Measurements from ENCODE around the gene FLNC.
A peak's percentile ranks its signal among the peaks of the same experiment; 100 is the strongest.

The FLNC gene

GRCh38 chr7:128862571-128863432 is 32.6 kb downstream of the FLNC start, which contains the start of gene ATP6V1F:
Gene ATP6V1F, plus strand, starts transcription at chr7:128862856. Its CDS starts 49 bp downstream, at chr7:128862905.
- no peak for TF ChIP-seq CTCF (IDR thresholded peaks at IDR 0.05; ENCODE audit: low read depth, low read length, missing control alignments)
- H3K4me3 ChIP-seq (replicated peaks; ENCODE audit: low read depth, low read length), result peak within 1 kb of the TSS; percentile 98
- DNase-seq (ENCODE audit: extremely low read depth, low read depth), result peak; percentile 96

- DNase-seq (ENCODE audit: extremely low read depth, low read depth), result no peak
- peak; percentile 54 for TF ChIP-seq CTCF (IDR thresholded peaks at IDR 0.05; ENCODE audit: low read depth, low read length, missing control alignments)
- peak overlapping the region; percentile 98 for H3K4me3 ChIP-seq (replicated peaks; ENCODE audit: low read depth, low read length)
These were observed 33.3 kb downstream of the FLNC start for GRCh38 chr7:128863433-128863989.

- no peak for TF ChIP-seq CTCF (IDR thresholded peaks at IDR 0.05; ENCODE audit: low read depth, low read length, missing control alignments)
- H3K4me3 ChIP-seq (replicated peaks; ENCODE audit: low read depth, low read length), result no peak overlapping the region
- no peak for DNase-seq (ENCODE audit: extremely low read depth, low read depth)
These were observed 35.1 kb downstream of the FLNC start for GRCh38 chr7:128865303-128865702.

- no peak for DNase-seq (ENCODE audit: extremely low read depth, low read depth)
- H3K4me3 ChIP-seq (replicated peaks; ENCODE audit: low read depth, low read length), result no peak overlapping the region
These were observed 36.0 kb downstream of the FLNC start for GRCh38 chr7:128865996-128866877.

GRCh38 chr7:128867241-128867640 is 37.0 kb downstream of the FLNC start:
- TF ChIP-seq CTCF (IDR thresholded peaks at IDR 0.05; ENCODE audit: low read depth, low read length, missing control alignments), result no peak
- H3K4me3 ChIP-seq (replicated peaks; ENCODE audit: low read depth, low read length), result no peak overlapping the region

More at GRCh38 chr7:128865996-128866877, 36.0 kb downstream of the FLNC start:
- no peak for TF ChIP-seq CTCF (IDR thresholded peaks at IDR 0.05; ENCODE audit: low read depth, low read length, missing control alignments)

GRCh38 chr7:128867842-128868623 is 37.8 kb downstream of the FLNC start:
- H3K4me3 ChIP-seq (replicated peaks; ENCODE audit: low read depth, low read length), result no peak overlapping the region
- no peak for DNase-seq (ENCODE audit: extremely low read depth, low read depth)

More at GRCh38 chr7:128867241-128867640, 37.0 kb downstream of the FLNC start:
- DNase-seq (ENCODE audit: extremely low read depth, low read depth), result no peak

More at GRCh38 chr7:128867842-128868623, 37.8 kb downstream of the FLNC start:
- no peak for TF ChIP-seq CTCF (IDR thresholded peaks at IDR 0.05; ENCODE audit: low read depth, low read length, missing control alignments)
